ENCODE results near the gene CRACR2A. TPM values are rescaled to one million over a fixed set of nuclear protein-coding genes. Genes with fewer than 3 reads are reported as not detected.
A peak's percentile ranks its signal among the peaks of the same experiment; 100 is the strongest.

The CRACR2A gene
- total RNA-seq, 1 experiment from 2014 or later = not detected

- no peaks in the 10 kb centered on the region for H4K20me1 ChIP-seq (ENCODE audit: low read length)
- no peak for ATAC-seq
- DNase-seq = no peak
- H2AFZ ChIP-seq (ENCODE audit: low read length) = no peak overlapping the region
- H3K9me3 ChIP-seq (ENCODE audit: low read length) = no peaks in the 10 kb centered on the region
- no peak overlapping the region for H3K4me3 ChIP-seq (ENCODE audit: low read length)
- no peaks in the 10 kb centered on the region for H3K36me3 ChIP-seq (ENCODE audit: low read depth, low read length)
- CTCF ChIA-PET = no interaction called here
- H3K9me2 ChIP-seq (replicated peaks; ENCODE audit: low read length) = no peaks in the 10 kb centered on the region
- H3K4me1 ChIP-seq (ENCODE audit: insufficient read depth, low read length) = no peaks in the 10 kb centered on the region
- no peaks in the 10 kb centered on the region for H3K79me2 ChIP-seq (ENCODE audit: low read length)
- no peak overlapping the region for H3K4me2 ChIP-seq (ENCODE audit: low read length)
- BruUV-seq (replicated peaks) = no TSS peak
- TF ChIP-seq EZH2 (IDR thresholded peaks at IDR 0.05; ENCODE audit: low read length, unreplicated experiment) (no peak), CTCF (conservative IDR thresholded peaks at IDR 0.05; ENCODE audit: low read depth, low read length) (no peak), EZH2phosphoT487 (IDR thresholded peaks at IDR 0.05; ENCODE audit: borderline replicate concordance, low read length) (no peak)
- intact Hi-C loops (cut with micrococcal nuclease) = no loop called here
- H3F3A ChIP-seq (ENCODE audit: low read length, unreplicated experiment) = no peaks in the 10 kb centered on the region
- no peak overlapping the region for H3K27ac ChIP-seq (ENCODE audit: low read length)
- H3K9ac ChIP-seq (ENCODE audit: low read length) = no peak overlapping the region
- POLR2A ChIA-PET (ENCODE audit: unreplicated experiment) = no interaction called here
- H3K27me3 ChIP-seq (ENCODE audit: low read length) = no peaks in the 10 kb centered on the region
Measured at GRCh38 chr12:3681595-3682061, 71.3 kb downstream of the CRACR2A start.

GRCh38 chr12:3680919-3681594 is 71.9 kb downstream of the CRACR2A start:
- H3F3A ChIP-seq (ENCODE audit: low read length, unreplicated experiment) = no peaks in the 10 kb centered on the region
- H3K27me3 ChIP-seq (ENCODE audit: low read length) = no peaks in the 10 kb centered on the region
- H3K9me3 ChIP-seq (ENCODE audit: low read length) = no peaks in the 10 kb centered on the region
- H4K20me1 ChIP-seq (ENCODE audit: low read length) = no peaks in the 10 kb centered on the region
- H3K27ac ChIP-seq (ENCODE audit: low read length) = no peak overlapping the region
- DNase-seq (peak; percentile 10), ATAC-seq (no peak)
- no peaks in the 10 kb centered on the region for H3K4me1 ChIP-seq (ENCODE audit: insufficient read depth, low read length)
- ChIA-PET CTCF (no interaction called here), POLR2A (ENCODE audit: unreplicated experiment) (no interaction called here)
- no peaks in the 10 kb centered on the region for H3K36me3 ChIP-seq (ENCODE audit: low read depth, low read length)
- BruUV-seq (replicated peaks) = no TSS peak
- no peak overlapping the region for H3K4me3 ChIP-seq (ENCODE audit: low read length)
- H3K4me2 ChIP-seq (ENCODE audit: low read length) = no peak overlapping the region
- no peak for TF ChIP-seq CTCF (conservative IDR thresholded peaks at IDR 0.05; ENCODE audit: low read depth, low read length)
- TF ChIP-seq EZH2 (IDR thresholded peaks at IDR 0.05; ENCODE audit: low read length, unreplicated experiment) = no peak
- no peak for TF ChIP-seq EZH2phosphoT487 (IDR thresholded peaks at IDR 0.05; ENCODE audit: borderline replicate concordance, low read length)
- H3K9me2 ChIP-seq (replicated peaks; ENCODE audit: low read length) = no peaks in the 10 kb centered on the region
- intact Hi-C loops (cut with micrococcal nuclease) = no loop called here
- H2AFZ ChIP-seq (ENCODE audit: low read length) = no peak overlapping the region
- H3K9ac ChIP-seq (ENCODE audit: low read length) = no peak overlapping the region
- H3K79me2 ChIP-seq (ENCODE audit: low read length) = no peaks in the 10 kb centered on the region

GRCh38 chr12:3679831-3680230 is 73.1 kb downstream of the CRACR2A start:
- TF ChIP-seq EZH2phosphoT487 (IDR thresholded peaks at IDR 0.05; ENCODE audit: borderline replicate concordance, low read length) (no peak), EZH2 (IDR thresholded peaks at IDR 0.05; ENCODE audit: low read length, unreplicated experiment) (no peak), CTCF (conservative IDR thresholded peaks at IDR 0.05; ENCODE audit: low read depth, low read length) (no peak)
- Histone ChIP-seq H3K79me2 (ENCODE audit: low read length) (no peaks in the 10 kb centered on the region), H3K27ac (ENCODE audit: low read length) (no peak overlapping the region), H3K4me2 (ENCODE audit: low read length) (no peak overlapping the region), H3K9ac (ENCODE audit: low read length) (no peak overlapping the region), H4K20me1 (ENCODE audit: low read length) (no peaks in the 10 kb centered on the region), H3K4me3 (ENCODE audit: low read length) (no peak overlapping the region), H2AFZ (ENCODE audit: low read length) (no peak overlapping the region), H3K4me1 (ENCODE audit: insufficient read depth, low read length) (no peaks in the 10 kb centered on the region), H3K9me2 (replicated peaks; ENCODE audit: low read length) (no peaks in the 10 kb centered on the region), H3K36me3 (ENCODE audit: low read depth, low read length) (no peaks in the 10 kb centered on the region), H3K27me3 (ENCODE audit: low read length) (no peaks in the 10 kb centered on the region), H3F3A (ENCODE audit: low read length, unreplicated experiment) (no peaks in the 10 kb centered on the region), H3K9me3 (ENCODE audit: low read length) (no peaks in the 10 kb centered on the region)
- CTCF ChIA-PET = no interaction called here
- intact Hi-C loops (cut with micrococcal nuclease) = no loop called here
- ATAC-seq = no peak
- POLR2A ChIA-PET (ENCODE audit: unreplicated experiment) = no interaction called here
- no TSS peak for BruUV-seq (replicated peaks)
- DNase-seq = no peak
